Naive thymus-derived CD4-positive, alpha-beta T cell (primary cell): Measurements from ENCODE around the gene WNT6. TPM values are rescaled to one million over a fixed set of nuclear protein-coding genes. Genes with fewer than 3 reads are reported as not detected.
"Not testable (repeated sequence)": the region's sequence is repeated elsewhere in the genome, so short reads cannot be mapped to it uniquely, and the experiment has no call there.

Experiments used
- ATAC-seq: fragments of 150-1000 bp; cut with Tn5 transposase; 2 replicates; pipeline ENCODE4 v1.10.0; 2021; ENCODE audit warnings: mild to moderate bottlenecking, moderate library complexity
- CTCF ChIA-PET: fragments of 350-600 bp; sonication (Branson Sonifier 250); formaldehyde crosslinking; loops from one replicate; lab custom pipeline; 2021; ENCODE audit warnings: antibody characterized with exemption; lab: Charles Lee
- POLR2A ChIA-PET: fragments of 350-600 bp; sonication (Branson Sonifier 250); formaldehyde crosslinking; loops from one replicate; lab custom pipeline; 2021; ENCODE audit warnings: antibody characterized with exemption, inconsistent platforms; lab: Charles Lee
- DNase-seq, 9 donors: peaks; one replicate each; pipeline versions ENCODE4 v3.0.0 to v3.0.0-alpha.2; 2020 to 2022; ENCODE audit warnings: mixed read lengths in 1 of 9
- H3K27ac ChIP-seq: one replicate; pipeline ENCODE4 v1.7.0; 2013; ENCODE audit warnings: mild to moderate bottlenecking, low read depth, low read length, moderate library complexity
- H3K27me3 ChIP-seq, 2 donors: one replicate each; pipeline ENCODE4 v1.7.0; 2013; ENCODE audit warnings: low read length in 2 of 2, mild to moderate bottlenecking in 2 of 2, moderate library complexity in 2 of 2; ENCODE audit not compliant: control insufficient read depth in 2 of 2, insufficient read depth in 2 of 2
- H3K36me3 ChIP-seq, 3 experiments: 1 replicate in 2 of 3; 2 replicates in 1 of 3; pipeline ENCODE4 v1.7.0; 2013; ENCODE audit warnings: low read length in 3 of 3, mild to moderate bottlenecking in 3 of 3, moderate library complexity in 1 of 3; ENCODE audit not compliant: insufficient read depth in 3 of 3, control insufficient read depth in 2 of 3
- H3K4me1 ChIP-seq, 2 donors: one replicate each; pipeline ENCODE4 v1.7.0; 2013; ENCODE audit warnings: low read length in 2 of 2, mild to moderate bottlenecking in 2 of 2, moderate library complexity in 1 of 2; ENCODE audit not compliant: control insufficient read depth in 2 of 2, insufficient read depth in 2 of 2
- H3K4me3 ChIP-seq: 2 replicates; pipeline ENCODE4 v1.7.0; 2013; ENCODE audit warnings: mild to moderate bottlenecking, low read length
- H3K9me3 ChIP-seq, 3 experiments: 1 replicate in 2 of 3; 2 replicates in 1 of 3; pipeline ENCODE4 v1.7.0; 2013; ENCODE audit warnings: low read length in 3 of 3; ENCODE audit not compliant: control insufficient read depth in 2 of 3
- H3K27ac Mint-ChIP-seq, 9 donors: one replicate each; pipeline ENCODE4 v1.8.0; 2020 to 2022; ENCODE audit warnings: mixed read lengths in 9 of 9, mild to moderate bottlenecking in 8 of 9, moderate library complexity in 5 of 9, inconsistent platforms in 2 of 9
- H3K27me3 Mint-ChIP-seq, 5 donors: one replicate each; pipeline ENCODE4 v1.8.0; 2021 to 2022; ENCODE audit warnings: mixed read lengths in 5 of 5, mild to moderate bottlenecking in 1 of 5
- H3K36me3 Mint-ChIP-seq, 5 donors: one replicate each; pipeline ENCODE4 v1.8.0; 2020 to 2022; ENCODE audit warnings: mixed read lengths in 5 of 5, mild to moderate bottlenecking in 3 of 5, inconsistent platforms in 1 of 5
- H3K4me1 Mint-ChIP-seq, 7 donors: one replicate each; pipeline ENCODE4 v1.8.0; 2020 to 2022; ENCODE audit warnings: mixed read lengths in 7 of 7, mild to moderate bottlenecking in 3 of 7, inconsistent platforms in 1 of 7
- H3K4me3 Mint-ChIP-seq, 10 donors: one replicate each; pipeline ENCODE4 v1.8.0; 2020 to 2022; ENCODE audit warnings: mild to moderate bottlenecking in 10 of 10, mixed read lengths in 10 of 10, moderate library complexity in 6 of 10, inconsistent platforms in 2 of 10
- H3K9me3 Mint-ChIP-seq, 11 donors: one replicate each; pipeline ENCODE4 v1.8.0; 2020 to 2022; ENCODE audit warnings: mixed read lengths in 11 of 11, mild to moderate bottlenecking in 4 of 11, inconsistent platforms in 1 of 11, moderate library complexity in 1 of 11
- intact Hi-C, 2 donors: fragments of 100-400 bp; cut with micrococcal nuclease; formaldehyde crosslinking; loops; one replicate each; pipeline ENCODE4 v1.15.1; 2023
- polyA plus RNA-seq, 2 donors: library from polyadenylated mRNA; unstranded; fragments of 300-500 nt; fragmentation: Illumina TruSeq; gene quantifications; one replicate each; pipeline ENCODE4 v1.2.3, GENCODE V29; 2021
- total RNA-seq, 6 experiments: library from RNA in 5 of 6; stranded (reverse) in 5 of 6; gene quantifications; 1 replicate in 5 of 6; 2 replicates in 1 of 6; pipeline ENCODE4 v1.2.3 and lab custom pipeline; 2021 to 2026

Gene WNT6
- total and polyA plus RNA-seq, 7 experiments from 2014 or later, result 0.11 to 0.22 TPM; not detected in 5

DNA sequence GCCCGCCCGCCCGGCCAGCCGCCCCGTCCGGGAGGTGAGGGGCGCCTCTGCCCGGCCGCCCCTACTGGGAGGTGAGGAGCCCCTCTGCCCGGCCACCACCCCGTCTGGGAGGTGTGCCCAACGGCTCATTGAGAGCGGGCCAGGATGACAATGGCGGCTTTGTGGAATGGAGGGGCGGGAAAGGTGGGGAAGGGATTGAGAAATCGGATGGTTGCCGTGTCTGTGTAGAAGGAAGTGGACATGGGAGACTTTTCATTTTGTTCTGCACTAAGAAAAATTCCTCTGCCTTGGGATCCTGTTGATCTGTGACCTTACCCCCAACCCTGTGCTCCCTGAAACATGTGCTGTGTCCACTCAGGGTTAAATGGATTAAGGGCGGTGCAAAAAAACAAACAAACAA lies 12.6 kb upstream of the WNT6 start:
- not testable (repeated sequence) for H3K36me3 ChIP-seq, H3K4me1 ChIP-seq, H3K4me3 ChIP-seq, H3K4me1 Mint-ChIP-seq, H3K36me3 Mint-ChIP-seq, H3K9me3 ChIP-seq, H3K27ac Mint-ChIP-seq, H3K4me3 Mint-ChIP-seq, H3K27me3 ChIP-seq, ATAC-seq, H3K27ac ChIP-seq, DNase-seq
- H3K27me3 Mint-ChIP-seq, result peaks cover 16 to 36% (median 28%) of the 10 kb centered on the region in 5 donors
- peaks cover 0 to 23% (median 4%) of the 10 kb centered on the region in 11 donors for H3K9me3 Mint-ChIP-seq
- intact Hi-C loops, result loop anchor here (1.0 to 10.0 kb wide), 12 partner anchors 119 to 660 kb away; partner anchors contain the start of genes BCS1L (in 2 of the 2), TTLL4 (in 2 of the 2), ZNF142 (in 2 of the 2) and AAMP (in 1 of the 2)
- POLR2A ChIA-PET, result interaction anchor here (0.7 to 1.2 kb wide), 2 partner anchors 17 to 51 kb away, joined by 7 read pairs; no protein-coding TSS in a partner anchor
- CTCF ChIA-PET, result interaction anchor here (0.6 to 1.0 kb wide), 8 partner anchors 17 to 315 kb away, joined by 3 to 6 read pairs (median 3); partner anchors contain the start of genes BCS1L and ZNF142

GRCh38 chr2:218849721-218850120 lies 9.9 kb upstream of the WNT6 start:
- Histone ChIP-seq H3K9me3 (no peaks in the 10 kb centered on the region), H3K36me3 (no peaks in the 10 kb centered on the region), H3K27ac (no peak overlapping the region), H3K4me3 (no peak overlapping the region), H3K4me1 (no peaks in the 10 kb centered on the region), H3K27me3 (peaks cover 0 to 5% of the 10 kb centered on the region in 2 donors)
- H3K27ac Mint-ChIP-seq, result no peak overlapping the region
- H3K4me1 Mint-ChIP-seq, result peaks cover 0 to 11% (median 3%) of the 10 kb centered on the region in 7 donors
- peaks cover 0 to 8% (median 0%) of the 10 kb centered on the region in 11 donors for H3K9me3 Mint-ChIP-seq
- ChIA-PET POLR2A (no interaction called here), CTCF (interaction anchor here (0.7 to 4.7 kb wide), 2 partner anchors 49 to 515 kb away, joined by 3 to 39 read pairs; no protein-coding TSS in a partner anchor)
- H3K4me3 Mint-ChIP-seq, result no peak overlapping the region
- H3K36me3 Mint-ChIP-seq, result peaks cover 0 to 4% (median 0%) of the 10 kb centered on the region in 5 donors
- intact Hi-C loops, result loop anchor here in 1 of 2 donors (5.0 to 10.0 kb wide), 2 partner anchors 545 to 662 kb away; no protein-coding TSS in a partner anchor
- ATAC-seq (no peak), DNase-seq (no peak)
- peaks cover 30 to 41% (median 37%) of the 10 kb centered on the region in 5 donors for H3K27me3 Mint-ChIP-seq

DNA sequence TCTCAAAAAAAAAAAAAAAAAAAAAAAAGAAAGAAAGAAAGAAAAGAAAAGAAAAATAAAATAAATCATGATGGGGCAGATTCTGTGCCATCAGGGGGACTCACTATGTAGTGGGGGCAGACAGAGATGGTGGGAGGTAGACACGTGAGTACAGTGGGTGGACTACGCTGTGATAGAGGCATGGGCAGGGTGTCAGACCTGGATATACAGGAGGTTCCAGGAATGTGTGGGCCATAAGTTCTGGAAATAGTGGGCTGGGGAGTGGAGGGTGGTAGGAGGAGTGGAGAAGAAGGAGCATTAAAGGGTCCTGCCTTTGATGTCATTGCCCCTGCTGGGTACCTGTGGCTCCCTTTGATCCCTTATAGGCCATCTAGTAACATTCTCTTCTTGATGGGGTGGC lies 8.8 kb upstream of the WNT6 start:
- H3K9me3 ChIP-seq, result no peaks in the 10 kb centered on the region
- no peak overlapping the region for H3K27ac ChIP-seq
- H3K4me1 ChIP-seq, result no peaks in the 10 kb centered on the region
- H3K36me3 ChIP-seq, result no peaks in the 10 kb centered on the region
- H3K4me1 Mint-ChIP-seq, result peaks cover 0 to 11% (median 3%) of the 10 kb centered on the region in 7 donors
- POLR2A ChIA-PET, result no interaction called here
- peaks cover 0 to 4% (median 0%) of the 10 kb centered on the region in 5 donors for H3K36me3 Mint-ChIP-seq
- no peak overlapping the region for H3K27ac Mint-ChIP-seq
- CTCF ChIA-PET, result interaction anchor here (0.6 to 4.7 kb wide), 4 partner anchors 47 to 887 kb away, joined by 4 to 39 read pairs (median 6); no protein-coding TSS in a partner anchor
- no peak for DNase-seq
- H3K27me3 Mint-ChIP-seq, result peaks cover 39 to 52% (median 46%) of the 10 kb centered on the region in 5 donors
- peaks cover 0 to 4% (median 0%) of the 10 kb centered on the region in 11 donors for H3K9me3 Mint-ChIP-seq
- H3K4me3 ChIP-seq, result no peak overlapping the region
- H3K4me3 Mint-ChIP-seq, result no peak overlapping the region
- peaks cover 5% of the 10 kb centered on the region in 2 donors for H3K27me3 ChIP-seq
- no peak for ATAC-seq
- intact Hi-C loops, result no loop called here

GRCh38 chr2:218851286-218851685 lies 8.3 kb upstream of the WNT6 start:
- CTCF ChIA-PET, result interaction anchor here (0.6 to 4.7 kb wide), 5 partner anchors 25 to 887 kb away, joined by 4 to 39 read pairs (median 6); no protein-coding TSS in a partner anchor

DNA sequence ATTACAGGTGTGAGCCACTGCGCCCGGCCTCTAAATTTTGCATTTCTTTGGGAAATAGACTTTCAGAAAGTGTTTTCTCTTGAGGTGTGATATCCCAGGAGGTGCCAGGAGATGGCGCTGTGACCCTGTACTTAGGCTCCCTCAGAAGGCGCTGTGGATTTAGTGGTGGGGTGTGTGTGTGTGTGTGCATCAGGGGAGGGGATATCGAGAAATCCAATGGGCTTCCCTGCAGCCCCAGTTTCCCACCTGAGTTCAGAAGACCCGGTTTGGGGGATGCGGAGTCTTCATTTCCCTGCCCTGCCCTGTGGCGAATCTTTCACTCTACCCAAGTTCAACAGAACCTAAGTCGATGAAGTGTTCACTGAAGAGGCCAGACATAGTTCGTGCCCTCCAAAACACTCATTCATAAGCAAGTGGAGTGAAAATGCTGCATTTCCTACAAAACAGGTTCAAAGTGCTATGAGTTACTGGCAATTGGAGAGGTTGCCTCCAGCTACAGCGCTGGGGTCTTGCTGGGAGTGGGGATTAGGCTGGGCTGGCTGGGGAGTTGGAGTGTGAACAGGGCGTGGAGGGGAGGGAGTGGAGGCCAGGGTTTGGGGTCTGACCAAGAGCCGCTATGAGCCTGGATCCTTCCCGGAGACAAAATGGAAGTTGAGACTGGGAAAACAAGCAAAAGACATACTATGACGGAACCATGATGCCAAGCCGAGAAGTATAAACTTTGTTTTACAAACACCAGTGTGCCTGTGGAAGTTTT lies 6.5 kb upstream of the WNT6 start:
- peaks cover 9% of the 10 kb centered on the region in 2 donors for H3K27me3 ChIP-seq
- CTCF ChIA-PET, result interaction anchor here (0.5 to 4.7 kb wide), 3 partner anchors 45 to 270 kb away, joined by 3 to 39 read pairs (median 3); no protein-coding TSS in a partner anchor
- Mint-ChIP-seq H3K4me3 (no peak overlapping the region), H3K27me3 (peaks cover 59 to 71% (median 65%) of the 10 kb centered on the region in 5 donors), H3K4me1 (peaks cover 0 to 10% (median under 1%) of the 10 kb centered on the region in 7 donors), H3K9me3 (no peaks in the 10 kb centered on the region), H3K36me3 (no peaks in the 10 kb centered on the region), H3K27ac (peak overlapping the region in 1 of 9 donors; percentile 24)
- H3K27ac ChIP-seq, result no peak overlapping the region
- no peak overlapping the region for H3K4me3 ChIP-seq
- no peaks in the 10 kb centered on the region for H3K4me1 ChIP-seq
- intact Hi-C loops, result loop anchor here (1.0 to 2.0 kb wide), 7 partner anchors 23 to 302 kb away; no protein-coding TSS in a partner anchor
- no peaks in the 10 kb centered on the region for H3K36me3 ChIP-seq
- ATAC-seq (peak; percentile 87), DNase-seq (peak; percentile 21 to 60 (median 56))
- POLR2A ChIA-PET, result no interaction called here
- no peaks in the 10 kb centered on the region for H3K9me3 ChIP-seq

More at GRCh38 chr2:218851286-218851685, 8.3 kb upstream of the WNT6 start:
- Histone ChIP-seq H3K27ac (no peak overlapping the region), H3K4me3 (no peak overlapping the region), H3K9me3 (no peaks in the 10 kb centered on the region), H3K4me1 (no peaks in the 10 kb centered on the region), H3K36me3 (no peaks in the 10 kb centered on the region), H3K27me3 (peaks cover 5% of the 10 kb centered on the region in 2 donors)
- no peak for DNase-seq
- no peak overlapping the region for H3K27ac Mint-ChIP-seq
- peaks cover 44 to 57% (median 50%) of the 10 kb centered on the region in 5 donors for H3K27me3 Mint-ChIP-seq
- peaks cover 0 to 4% (median 0%) of the 10 kb centered on the region in 5 donors for H3K36me3 Mint-ChIP-seq
- intact Hi-C loops, result no loop called here
- peaks cover 0 to 11% (median 3%) of the 10 kb centered on the region in 7 donors for H3K4me1 Mint-ChIP-seq
- H3K9me3 Mint-ChIP-seq, result peaks cover 0 to 4% (median 0%) of the 10 kb centered on the region in 11 donors
- H3K4me3 Mint-ChIP-seq, result no peak overlapping the region
- POLR2A ChIA-PET, result interaction anchor here (1.5 kb wide), 1 partner anchor 46 kb away, joined by 6 read pairs; no protein-coding TSS in a partner anchor
- no peak for ATAC-seq

DNA sequence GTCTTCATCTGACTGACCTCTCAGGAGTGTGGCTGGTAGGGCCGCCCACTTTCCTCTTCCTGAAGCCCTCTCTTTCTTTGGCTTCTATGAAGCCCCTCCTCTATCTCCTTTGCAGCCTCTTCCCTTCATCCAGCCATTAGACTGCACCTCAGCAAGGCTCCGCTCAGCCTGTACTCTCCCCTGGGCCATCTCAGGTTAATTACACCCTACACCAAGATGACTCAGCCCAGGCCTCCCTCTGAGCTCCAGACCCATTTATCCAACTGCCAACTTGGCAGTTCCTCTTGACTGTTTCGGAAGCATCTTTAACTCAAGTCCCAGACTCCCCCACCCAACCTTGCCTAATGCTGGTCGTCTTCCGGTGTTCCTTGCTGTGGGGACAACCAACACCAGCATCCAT lies 5.8 kb upstream of the WNT6 start:
- H3K27ac Mint-ChIP-seq, result no peak overlapping the region
- Histone ChIP-seq H3K27me3 (peaks cover 10 to 16% of the 10 kb centered on the region in 2 donors), H3K27ac (no peak overlapping the region), H3K4me3 (no peak overlapping the region), H3K36me3 (no peaks in the 10 kb centered on the region), H3K4me1 (peaks cover 0 to 2% of the 10 kb centered on the region in 2 donors), H3K9me3 (no peaks in the 10 kb centered on the region)
- intact Hi-C loops, result loop anchor here (1.0 to 2.0 kb wide), 7 partner anchors 23 to 302 kb away; no protein-coding TSS in a partner anchor
- H3K9me3 Mint-ChIP-seq, result no peaks in the 10 kb centered on the region
- H3K36me3 Mint-ChIP-seq, result no peaks in the 10 kb centered on the region
- DNase-seq (peak in 1 of 9 donors; percentile 20), ATAC-seq (no peak)
- ChIA-PET CTCF (interaction anchor here (0.5 to 4.7 kb wide), 4 partner anchors 45 to 271 kb away, joined by 3 to 39 read pairs (median 3); no protein-coding TSS in a partner anchor), POLR2A (no interaction called here)
- peaks cover 65 to 77% (median 71%) of the 10 kb centered on the region in 5 donors for H3K27me3 Mint-ChIP-seq
- H3K4me1 Mint-ChIP-seq, result peaks cover 0 to 10% (median 4%) of the 10 kb centered on the region in 7 donors
- H3K4me3 Mint-ChIP-seq, result no peak overlapping the region
